Measurements from ENCODE around the gene PAQR4.

The PAQR4 gene

GRCh38 chr16:2966043-2966807, 2.9 kb upstream of the PAQR4 start:
- no peak for DNase-seq (ENCODE audit: low read depth)

DNA sequence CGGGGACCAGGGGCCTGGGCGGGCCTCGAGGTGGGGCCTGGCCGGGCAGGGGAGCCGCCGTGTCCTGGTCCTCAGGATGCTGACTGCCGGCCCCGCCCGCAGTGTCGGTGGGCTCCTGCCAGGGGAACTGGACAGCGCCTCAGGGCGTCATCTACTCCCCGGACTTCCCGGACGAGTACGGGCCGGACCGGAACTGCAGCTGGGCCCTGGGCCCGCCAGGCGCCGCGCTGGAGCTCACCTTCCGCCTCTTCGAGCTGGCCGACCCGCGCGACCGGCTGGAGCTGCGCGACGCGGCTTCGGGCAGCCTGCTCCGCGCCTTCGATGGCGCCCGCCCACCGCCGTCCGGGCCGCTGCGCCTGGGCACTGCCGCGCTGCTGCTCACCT, 2.3 kb upstream of the PAQR4 start:
- no peak for DNase-seq (ENCODE audit: low read depth)

GRCh38 chr16:2967211-2967631, 1.9 kb upstream of the PAQR4 start:
- DNase-seq (ENCODE audit: low read depth), result no peak

DNA sequence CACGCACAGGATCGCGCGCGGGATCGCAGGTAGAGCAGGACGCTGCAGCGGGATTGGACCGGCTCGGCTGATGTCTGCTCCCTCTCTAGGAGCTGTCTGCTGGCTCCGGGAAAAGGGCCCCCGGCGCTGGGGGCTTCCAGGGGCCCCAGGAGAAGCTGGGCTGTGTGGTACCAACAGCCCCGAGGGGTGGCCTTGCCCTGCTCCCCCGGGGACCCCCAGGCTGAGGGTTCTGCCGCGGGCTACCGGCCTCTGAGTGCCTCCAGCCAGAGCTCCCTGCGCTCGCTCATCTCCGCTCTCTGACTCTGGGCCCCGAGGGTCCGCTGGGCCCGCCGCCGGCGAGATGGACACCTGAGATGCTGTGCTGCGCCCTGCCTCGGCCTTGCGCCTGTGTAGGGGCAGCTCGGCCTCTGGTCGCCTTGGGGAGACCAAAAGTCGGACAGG, 1.4 kb upstream of the PAQR4 start:
- no peak for DNase-seq (ENCODE audit: low read depth)

DNA sequence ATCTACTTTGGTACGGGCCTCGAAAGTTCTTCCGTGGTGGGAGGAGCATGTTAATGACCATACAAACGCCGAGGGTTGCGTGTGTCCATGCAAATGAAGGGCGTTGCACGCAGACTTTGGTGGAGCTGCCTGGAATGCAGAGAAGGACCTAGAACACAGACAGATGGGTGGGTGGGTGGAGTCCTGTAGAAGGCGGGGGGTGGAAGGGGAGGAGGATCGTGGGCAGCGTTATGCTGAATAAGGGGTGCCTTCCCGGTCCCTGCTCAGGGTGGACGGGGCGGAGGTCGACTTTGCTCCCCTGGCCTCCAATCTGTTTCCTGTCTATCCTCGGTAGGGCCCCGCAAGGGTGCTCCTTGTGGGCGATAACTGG, 795 bp upstream of the PAQR4 start:
- no peak for DNase-seq (ENCODE audit: low read depth)

DNA sequence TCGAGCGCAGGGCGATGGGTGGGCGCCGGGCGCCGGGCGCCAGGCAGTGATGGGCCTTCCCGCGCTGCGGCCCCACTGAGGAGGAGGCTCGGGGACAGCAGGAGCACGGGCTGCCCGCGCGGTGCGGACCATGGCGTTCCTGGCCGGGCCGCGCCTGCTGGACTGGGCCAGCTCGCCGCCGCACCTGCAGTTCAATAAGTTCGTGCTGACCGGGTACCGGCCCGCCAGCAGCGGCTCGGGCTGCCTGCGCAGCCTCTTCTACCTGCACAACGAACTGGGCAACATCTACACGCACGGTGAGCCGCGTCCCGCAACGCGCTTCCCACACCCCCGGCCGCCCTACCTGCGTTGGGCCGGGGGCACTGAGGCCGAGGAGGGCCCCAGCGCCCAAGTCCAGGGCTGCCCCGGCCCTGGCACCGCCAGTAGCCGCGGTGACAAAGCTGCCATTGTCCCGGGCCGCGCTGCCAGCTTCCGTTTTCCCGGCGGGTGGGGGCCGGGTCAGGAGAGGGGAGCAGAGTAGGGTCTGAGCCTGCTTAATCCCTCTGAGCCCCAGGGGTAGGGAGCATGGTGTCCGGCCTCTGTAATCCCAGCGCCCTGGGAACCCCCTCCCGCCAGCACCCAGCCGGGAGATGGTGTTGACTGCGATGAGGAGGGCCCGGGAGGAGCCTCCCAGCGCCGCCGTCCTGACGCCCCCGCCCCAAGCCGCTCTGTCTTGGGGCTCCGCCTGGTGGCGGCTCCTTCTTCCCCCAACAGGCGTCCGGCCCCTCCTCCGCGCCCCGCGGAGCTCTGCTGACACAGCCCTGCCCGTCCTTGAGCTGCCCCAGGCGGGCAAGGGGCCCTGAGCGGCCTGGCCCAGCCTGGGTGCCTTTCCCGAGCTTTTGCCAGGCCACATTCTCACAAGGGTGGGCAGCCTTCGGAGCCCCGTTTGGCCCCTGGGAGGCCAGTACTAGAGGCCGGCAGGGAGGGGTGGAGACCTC, 685 bp downstream of the PAQR4 start:
- no peak for DNase-seq (ENCODE audit: low read depth)

- no peak for DNase-seq (ENCODE audit: low read depth)
Observed at GRCh38 chr16:2970563-2970962, 1.4 kb downstream of the PAQR4 start.

GRCh38 chr16:2971134-2971984, 2.2 kb downstream of the PAQR4 start:
- no peak for DNase-seq (ENCODE audit: low read depth)

DNA sequence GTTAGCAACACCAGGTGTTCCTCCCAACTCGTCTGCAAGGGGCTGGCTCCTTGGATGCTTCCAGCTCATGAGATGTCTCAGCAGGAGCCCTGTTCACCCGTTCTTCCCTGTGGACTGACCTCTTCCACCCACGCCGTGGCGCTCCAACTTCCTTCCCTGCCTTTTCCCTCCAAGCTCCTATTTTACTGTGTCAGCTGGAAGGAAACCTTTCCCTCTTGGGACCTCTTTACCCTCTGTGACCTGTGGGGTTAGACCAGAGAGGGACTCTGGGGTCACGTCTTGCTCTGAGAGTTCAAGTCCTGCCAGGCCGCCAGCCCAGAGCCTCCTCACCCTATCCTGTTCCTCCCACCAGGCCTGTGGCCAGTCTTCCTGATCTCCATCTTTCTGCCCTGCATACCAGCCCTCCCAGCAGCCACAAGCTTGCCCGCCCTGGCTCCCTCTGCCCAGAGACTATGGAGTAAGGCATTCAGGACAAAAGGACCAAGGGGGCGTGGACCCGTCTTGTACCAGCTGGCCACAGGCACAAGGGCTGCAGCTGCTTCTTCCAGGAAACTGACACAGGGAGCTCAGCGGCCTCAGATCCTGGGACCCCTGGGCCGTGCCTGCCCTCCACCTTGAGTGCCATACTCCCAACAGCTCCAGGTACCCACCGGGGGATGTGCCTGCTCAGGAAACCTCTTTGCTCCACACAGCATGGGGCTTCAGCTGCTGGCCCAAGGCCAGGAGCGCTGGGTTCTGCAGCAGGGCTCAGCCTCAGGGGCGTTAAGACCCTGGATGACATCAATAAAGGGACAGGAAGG, 3.0 kb downstream of the PAQR4 start:
- no peak for DNase-seq (ENCODE audit: low read depth)

GRCh38 chr16:2973093-2973492, 3.9 kb downstream of the PAQR4 start:
- DNase-seq (ENCODE audit: low read depth), result no peak

DNA sequence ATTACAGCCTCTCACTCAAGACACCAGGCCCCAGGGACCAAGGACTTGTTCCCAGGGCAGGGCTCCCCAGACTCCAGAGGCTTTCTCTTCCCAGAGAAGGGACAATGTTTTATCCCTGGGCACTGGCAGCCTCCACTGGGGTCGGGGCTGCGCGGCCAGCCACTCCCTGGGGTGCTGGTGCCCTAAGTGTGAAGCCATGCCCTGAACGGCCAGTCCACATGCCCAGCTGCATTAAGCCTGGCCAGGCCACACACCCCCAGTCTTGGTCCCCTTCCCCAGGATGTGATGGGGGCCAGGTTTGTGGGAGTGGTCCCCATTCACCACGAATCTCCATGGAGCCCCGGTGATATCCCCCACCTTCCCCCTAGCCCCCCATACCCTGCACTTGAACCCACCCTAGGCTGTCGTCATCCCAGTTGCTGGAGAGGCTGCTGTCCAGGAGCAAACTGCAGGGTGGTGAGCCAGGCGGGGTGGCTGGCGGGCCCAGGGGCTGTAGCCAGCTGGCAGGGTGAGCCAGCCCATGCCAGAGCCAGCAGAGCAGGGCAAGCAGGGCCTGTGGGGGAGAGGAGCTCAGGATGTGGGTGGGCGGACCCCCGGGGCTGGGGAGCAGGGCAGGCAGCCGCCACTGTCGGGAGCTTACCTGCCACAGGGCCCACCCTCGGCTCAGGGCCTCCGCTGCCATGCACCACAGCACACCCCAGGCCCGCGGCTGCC, 4.6 kb downstream of the PAQR4 start:
- no peak for DNase-seq (ENCODE audit: low read depth)

DNA sequence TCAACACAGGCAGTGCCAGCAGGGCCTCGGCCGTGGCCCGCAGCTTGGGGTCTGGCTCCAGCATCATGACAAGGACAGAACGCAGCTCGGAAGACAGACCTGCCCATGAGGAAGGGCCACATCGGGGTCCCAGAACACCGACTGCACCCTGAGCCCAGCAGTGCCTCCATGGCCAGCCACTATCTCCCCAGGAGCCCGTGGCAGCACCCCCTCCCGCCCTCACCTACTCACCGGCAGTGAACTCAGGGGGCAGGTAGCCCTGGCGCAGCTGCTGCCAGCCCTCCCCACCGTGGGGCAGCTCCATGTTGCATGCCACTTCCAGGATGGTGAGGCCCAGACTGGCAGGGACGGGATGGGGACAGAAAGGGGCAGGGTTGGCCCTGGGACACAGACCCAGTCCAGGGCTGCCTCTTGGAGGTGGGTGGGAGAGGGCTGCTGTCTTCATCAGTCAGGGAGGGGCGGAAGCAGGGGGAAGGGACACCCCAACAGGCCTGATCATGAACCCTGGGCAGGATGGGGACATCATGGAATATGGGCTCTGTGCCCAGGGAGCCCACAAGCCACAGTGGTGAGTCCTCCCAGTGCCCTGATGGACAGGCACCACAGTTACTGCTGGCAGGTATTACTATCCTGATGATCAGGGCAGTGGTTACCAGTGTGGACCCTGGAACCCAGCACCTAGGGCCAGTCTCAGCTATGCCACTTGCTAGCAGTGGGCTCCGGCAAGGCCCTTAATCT, 5.3 kb downstream of the PAQR4 start:
- no peak for DNase-seq (ENCODE audit: low read depth)

DNA sequence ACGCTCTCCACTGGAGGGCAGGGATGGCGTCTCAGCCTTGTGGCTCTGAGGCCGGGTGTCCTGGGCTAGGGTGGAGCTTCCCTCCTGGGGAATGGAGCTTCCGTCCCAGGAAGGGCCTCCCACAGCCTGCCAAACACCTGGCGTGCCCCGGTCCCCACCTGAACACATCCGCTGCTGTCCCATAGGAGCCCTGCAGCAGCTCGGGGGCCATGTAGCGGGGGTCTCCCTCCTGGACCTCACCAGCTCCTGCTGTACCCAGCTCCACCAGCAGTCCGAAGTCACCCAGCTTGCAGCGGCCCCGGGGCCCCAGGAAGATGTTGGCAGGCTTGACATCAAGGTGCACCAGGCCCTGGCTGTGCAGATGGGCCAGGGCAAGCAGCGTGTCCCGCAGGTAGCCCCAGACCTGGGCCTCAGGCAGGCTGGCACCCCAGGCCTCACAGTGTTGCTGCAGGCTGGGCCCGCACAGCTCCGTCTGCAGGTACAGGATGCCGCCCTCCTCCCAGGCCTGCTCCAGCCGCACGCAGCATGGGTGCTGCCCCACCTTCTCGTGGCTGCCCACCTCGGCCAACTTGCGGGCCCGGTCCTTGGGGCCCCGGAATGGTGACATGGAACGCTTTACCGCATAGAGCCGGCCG, 6.1 kb downstream of the PAQR4 start:
- DNase-seq (ENCODE audit: low read depth), result no peak

DNA sequence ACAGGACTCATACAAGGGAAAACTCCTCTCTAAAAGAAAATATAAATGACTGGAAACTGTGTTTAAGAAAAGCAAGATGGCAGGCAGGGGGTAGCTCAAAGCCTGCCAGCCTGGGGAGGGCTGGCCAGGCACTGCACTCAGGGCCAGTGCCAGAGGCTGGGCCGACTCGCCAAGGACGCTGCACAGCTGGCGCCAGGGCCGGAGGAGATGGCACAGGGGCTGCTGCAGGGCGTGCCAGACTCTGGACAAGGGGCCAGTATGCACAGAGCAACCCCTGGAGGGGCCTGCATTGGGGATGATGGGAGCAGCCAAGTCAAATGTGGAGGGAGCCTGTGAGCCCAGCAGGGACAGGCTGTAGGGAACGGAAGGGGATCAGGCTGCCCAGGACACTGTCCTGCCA, 7.1 kb downstream of the PAQR4 start:
- no peak for DNase-seq (ENCODE audit: low read depth)

- DNase-seq (ENCODE audit: low read depth), result no peak
Observed at GRCh38 chr16:2976673-2977072, 7.5 kb downstream of the PAQR4 start.

DNA sequence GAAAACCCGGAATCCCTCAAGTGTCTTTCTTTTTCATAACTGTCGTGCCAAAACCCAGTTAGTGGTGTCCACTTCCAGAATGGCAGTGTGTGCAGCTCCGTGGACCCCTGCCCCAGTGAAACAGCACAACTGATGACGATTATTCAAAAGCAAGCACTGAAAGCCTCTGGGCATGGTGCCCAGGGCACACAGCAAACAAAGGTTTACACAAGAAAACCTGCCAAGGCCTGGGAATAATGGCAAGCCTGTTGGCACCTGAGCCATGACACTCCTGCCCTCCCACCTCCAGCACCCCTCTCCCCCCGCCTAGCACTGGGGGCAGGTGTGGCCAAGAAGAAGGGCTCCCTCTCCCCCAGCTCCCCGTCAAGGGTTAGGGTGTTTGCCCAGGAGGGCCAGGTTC, 8.3 kb downstream of the PAQR4 start:
- no peak for DNase-seq (ENCODE audit: low read depth)

DNA sequence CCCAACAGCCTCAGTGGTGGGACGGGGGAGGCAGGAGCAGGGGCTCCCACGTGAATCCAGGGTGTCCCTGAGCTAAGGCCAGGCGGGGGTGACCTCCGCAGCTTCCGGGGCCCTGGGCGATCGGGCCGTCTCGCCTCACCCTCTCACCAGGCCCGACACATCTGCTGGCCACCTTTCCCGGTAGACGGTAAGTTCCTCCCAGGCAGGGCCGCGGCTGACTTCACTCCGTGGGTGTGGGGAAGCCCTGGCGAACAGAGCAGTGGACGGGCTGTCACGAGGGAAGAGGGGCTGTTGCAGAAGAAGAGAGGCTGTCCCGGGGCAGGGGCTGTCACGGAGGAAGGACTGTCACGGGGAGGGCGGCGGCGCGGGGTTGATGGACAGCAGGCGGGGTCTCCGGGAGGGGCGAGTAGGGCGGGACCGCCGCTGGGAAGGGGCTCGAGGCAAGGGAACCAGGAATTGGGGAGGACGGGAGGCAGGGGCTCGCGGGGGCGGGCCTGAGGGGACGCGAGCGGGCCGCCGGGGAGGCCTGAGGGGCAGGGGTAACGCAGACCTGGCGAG, 10.6 kb downstream of the PAQR4 start:
- no peak for DNase-seq (ENCODE audit: low read depth)

DNA sequence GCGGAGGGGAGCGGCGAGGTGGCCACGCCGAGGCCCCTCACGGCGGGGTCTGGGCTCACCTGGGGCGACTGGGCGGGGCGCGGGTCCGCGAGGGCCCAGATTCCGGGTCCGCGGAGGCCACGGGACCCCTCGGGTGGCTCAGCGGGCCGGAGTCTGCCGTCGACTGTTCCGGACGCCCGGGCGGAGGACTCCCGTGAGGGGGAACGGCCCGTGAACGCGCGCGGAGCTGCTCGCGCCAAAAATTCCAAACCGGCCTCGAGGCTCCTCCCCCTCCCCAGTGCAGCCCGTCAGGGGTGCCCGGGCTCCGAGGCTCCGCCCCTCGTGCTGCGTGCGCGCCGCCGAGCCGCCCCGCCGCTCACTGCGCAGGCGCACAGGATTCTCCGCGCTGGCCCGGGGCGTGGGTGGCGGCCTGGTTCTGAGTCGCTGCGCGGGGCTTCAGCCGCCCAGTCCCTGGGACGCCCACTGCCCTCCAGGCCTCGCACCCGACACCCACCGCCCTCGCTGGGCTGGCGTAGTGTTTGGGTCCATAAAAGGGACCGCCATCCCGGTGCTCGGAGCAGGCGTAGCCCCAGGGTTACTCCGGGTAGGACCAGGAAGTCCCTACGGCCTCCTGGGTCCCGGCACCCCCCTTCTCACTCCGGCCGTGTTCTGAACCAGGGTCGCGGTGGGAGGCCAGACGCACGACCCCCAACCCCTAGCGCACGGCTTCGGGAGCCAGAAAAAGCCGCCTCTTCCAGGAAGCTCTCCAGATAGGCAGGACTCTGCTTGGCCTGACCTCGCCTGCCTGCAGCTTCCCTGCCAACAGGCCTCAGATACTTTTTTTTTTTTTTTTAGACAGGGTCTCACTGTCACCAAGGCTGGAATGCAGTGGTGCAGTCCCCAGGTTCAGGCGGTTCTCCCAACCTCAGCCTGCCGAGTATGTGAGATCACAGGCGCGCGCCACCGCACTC, 11.4 kb downstream of the PAQR4 start, which contains the start of gene PKMYT1:
Gene PKMYT1, minus strand, starts transcription at position 220 of the 950 bp plus-strand sequence. CDS start 789 bp downstream, outside the sequence.
- peak; percentile 75 for DNase-seq (ENCODE audit: low read depth)

Data from GM04504 (cell line).